Activated CD8-positive, alpha-beta memory T cell treated with anti-CD3 and anti-CD28 coated beads, Interleukin-2, amount 50 U/mL, for 1 hour (primary cell): Measurements from ENCODE around the gene UNC45A.
"Not testable (repeated sequence)": the region's sequence is repeated elsewhere in the genome, so short reads cannot be mapped to it uniquely, and the experiment has no call there.

Source experiments
- DNase-seq: peaks from one replicate; pipeline ENCODE4 v3.0.0-alpha.2; 2020; ENCODE audit errors: extremely low read depth

The UNC45A gene, protein sequence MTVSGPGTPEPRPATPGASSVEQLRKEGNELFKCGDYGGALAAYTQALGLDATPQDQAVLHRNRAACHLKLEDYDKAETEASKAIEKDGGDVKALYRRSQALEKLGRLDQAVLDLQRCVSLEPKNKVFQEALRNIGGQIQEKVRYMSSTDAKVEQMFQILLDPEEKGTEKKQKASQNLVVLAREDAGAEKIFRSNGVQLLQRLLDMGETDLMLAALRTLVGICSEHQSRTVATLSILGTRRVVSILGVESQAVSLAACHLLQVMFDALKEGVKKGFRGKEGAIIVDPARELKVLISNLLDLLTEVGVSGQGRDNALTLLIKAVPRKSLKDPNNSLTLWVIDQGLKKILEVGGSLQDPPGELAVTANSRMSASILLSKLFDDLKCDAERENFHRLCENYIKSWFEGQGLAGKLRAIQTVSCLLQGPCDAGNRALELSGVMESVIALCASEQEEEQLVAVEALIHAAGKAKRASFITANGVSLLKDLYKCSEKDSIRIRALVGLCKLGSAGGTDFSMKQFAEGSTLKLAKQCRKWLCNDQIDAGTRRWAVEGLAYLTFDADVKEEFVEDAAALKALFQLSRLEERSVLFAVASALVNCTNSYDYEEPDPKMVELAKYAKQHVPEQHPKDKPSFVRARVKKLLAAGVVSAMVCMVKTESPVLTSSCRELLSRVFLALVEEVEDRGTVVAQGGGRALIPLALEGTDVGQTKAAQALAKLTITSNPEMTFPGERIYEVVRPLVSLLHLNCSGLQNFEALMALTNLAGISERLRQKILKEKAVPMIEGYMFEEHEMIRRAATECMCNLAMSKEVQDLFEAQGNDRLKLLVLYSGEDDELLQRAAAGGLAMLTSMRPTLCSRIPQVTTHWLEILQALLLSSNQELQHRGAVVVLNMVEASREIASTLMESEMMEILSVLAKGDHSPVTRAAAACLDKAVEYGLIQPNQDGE

DNA sequence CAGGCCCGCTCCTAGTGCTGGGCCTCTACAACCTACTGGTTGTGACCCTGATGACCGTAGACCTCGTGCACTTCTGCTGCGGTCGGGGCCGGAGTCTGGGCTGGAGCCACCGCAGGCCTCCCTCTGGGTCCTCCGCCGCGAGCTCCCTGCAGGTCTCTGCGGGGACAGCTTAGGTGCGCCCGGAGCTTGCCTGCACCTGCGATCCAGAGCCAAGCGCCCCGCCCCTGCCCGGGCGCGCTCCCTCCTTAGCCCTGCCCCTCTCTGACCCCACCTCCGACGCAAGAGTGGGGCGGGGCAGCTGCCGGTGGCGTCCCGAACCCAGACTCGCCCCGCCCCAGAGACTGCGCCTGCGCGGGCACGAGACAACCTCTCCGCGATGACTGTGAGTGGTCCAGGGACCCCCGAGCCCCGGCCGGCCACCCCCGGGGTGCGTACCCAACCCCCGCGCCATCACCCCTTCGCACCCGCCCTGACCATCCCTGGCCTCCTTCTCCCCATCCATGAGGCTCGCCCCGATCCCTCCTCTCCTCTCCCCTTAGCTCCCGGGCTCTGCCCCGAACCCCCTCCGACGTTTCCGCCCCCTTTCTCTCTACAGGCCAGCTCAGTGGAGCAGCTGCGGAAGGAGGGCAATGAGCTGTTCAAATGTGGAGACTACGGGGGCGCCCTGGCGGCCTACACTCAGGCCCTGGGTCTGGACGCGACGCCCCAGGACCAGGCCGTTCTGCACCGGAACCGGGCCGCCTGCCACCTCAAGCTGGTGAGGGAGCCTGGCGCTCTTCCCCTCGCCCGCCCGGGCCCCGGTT lies at the start of gene UNC45A:
Gene UNC45A, plus strand, starts transcription at position 337 of the 803 bp plus-strand sequence. Its CDS starts 40 bp downstream, at position 377.
- DNase-seq = peak; percentile 88

DNA sequence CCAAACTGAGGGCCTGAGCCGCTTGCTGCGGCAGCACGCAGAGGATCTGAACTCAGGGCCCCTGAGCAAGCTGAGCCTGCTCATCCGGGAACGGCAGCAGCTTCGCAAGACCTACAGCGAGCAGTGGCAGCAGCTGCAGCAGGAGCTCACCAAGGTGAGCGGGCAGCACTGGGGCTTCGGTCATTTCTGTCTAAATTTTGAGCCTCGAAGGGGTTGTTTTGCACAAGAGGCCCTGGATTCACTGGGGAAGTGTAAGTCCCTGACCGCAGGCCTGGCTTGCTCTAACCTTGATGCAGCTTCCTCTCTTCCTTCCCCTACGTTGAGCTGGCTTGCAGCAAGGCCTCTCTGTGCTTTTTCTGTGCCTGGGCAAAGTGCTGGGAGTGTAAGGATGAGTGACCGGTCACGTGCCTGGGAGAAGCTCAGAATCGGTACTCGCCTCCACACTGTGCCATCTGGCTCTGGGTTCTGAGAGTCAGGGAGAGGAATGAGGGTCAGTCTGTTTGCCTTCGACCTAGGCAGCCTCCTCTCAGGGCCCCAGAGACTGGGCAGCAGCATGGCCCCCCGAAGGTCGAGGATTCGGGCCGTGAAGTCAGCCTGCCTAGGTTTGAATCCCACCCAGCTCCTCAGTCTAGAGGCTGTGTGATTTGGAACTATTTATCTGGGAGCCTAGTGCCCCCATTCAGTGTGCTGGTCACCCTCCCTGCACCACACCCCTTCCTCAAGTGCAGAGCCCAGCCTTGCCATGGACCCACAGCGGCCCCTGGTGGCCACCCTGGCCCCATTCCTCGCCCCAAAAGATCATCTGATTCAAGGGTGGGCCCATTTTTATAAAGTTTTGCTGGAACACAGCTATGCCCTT lies 49.4 kb upstream of the UNC45A start:
- DNase-seq = no peak

- DNase-seq = no peak
These were observed 48.8 kb upstream of the UNC45A start for GRCh38 chr15:90886291-90886614.

DNA sequence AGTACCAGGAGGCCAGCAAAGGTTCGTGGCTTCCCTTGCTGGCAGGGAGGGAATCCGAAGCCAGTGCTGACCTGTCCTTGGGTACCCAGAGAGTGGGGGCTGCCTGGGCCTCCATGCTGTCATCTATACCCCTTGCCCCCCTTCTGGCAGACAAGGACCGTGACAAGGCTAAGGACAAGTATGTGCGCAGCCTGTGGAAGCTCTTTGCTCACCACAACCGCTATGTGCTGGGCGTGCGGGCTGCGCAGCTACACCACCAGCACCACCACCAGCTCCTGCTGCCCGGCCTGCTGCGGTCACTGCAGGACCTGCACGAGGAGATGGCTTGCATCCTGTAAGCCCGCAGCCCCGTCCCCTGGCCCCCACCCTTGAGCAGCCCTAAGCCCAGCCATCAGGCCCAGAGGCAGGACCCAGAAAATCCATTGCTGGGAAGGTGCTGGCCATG lies 48.0 kb upstream of the UNC45A start:
- DNase-seq = no peak

DNA sequence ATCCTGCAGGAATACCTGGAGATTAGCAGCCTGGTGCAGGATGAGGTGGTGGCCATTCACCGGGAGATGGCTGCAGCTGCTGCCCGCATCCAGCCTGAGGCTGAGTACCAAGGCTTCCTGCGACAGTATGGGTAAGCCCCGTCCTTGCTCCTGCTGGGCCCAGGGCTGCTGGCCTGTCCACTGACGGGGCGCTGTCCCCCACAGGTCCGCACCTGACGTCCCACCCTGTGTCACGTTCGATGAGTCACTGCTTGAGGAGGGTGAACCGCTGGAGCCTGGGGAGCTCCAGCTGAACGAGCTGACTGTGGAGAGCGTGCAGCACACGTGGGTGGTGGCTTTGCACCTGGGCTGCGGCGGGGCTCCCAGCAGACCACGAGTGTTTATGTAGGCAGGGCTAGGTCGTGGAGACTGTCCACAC lies 45.8 kb upstream of the UNC45A start:
- DNase-seq = no peak

DNA sequence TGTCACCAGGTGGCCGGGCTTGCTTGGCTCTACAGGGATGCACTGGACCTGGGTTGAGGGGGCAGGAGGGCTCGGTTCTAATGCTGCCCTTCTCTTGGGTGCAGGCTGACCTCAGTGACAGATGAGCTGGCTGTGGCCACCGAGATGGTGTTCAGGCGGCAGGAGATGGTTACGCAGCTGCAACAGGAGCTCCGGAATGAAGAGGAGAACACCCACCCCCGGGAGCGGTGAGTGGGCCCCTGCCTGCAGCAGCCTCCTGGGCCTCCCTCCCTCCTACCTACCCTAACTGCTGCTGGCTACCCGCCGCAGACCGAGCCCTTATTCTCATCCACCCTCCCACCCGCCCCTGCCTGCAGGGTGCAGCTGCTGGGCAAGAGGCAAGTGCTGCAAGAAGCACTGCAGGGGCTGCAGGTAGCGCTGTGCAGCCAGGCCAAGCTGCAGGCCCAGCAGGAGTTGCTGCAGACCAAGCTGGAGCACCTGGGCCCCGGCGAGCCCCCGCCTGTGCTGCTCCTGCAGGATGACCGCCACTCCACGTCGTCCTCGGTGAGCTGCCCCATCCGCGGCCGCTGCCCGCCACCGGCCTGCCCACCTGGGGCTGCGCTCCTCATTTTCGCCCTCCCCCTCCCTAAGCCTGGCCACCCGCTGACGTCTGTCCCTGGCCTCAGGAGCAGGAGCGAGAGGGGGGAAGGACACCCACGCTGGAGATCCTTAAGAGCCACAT lies 45.2 kb upstream of the UNC45A start:
- DNase-seq = no peak

GRCh38 chr15:90890839-90891238 lies 44.2 kb upstream of the UNC45A start:
- DNase-seq = no peak

- DNase-seq = no peak
These were observed 43.6 kb upstream of the UNC45A start for GRCh38 chr15:90891346-90891949.

- DNase-seq = no peak
These were observed 43.1 kb upstream of the UNC45A start for GRCh38 chr15:90892023-90892422.

DNA sequence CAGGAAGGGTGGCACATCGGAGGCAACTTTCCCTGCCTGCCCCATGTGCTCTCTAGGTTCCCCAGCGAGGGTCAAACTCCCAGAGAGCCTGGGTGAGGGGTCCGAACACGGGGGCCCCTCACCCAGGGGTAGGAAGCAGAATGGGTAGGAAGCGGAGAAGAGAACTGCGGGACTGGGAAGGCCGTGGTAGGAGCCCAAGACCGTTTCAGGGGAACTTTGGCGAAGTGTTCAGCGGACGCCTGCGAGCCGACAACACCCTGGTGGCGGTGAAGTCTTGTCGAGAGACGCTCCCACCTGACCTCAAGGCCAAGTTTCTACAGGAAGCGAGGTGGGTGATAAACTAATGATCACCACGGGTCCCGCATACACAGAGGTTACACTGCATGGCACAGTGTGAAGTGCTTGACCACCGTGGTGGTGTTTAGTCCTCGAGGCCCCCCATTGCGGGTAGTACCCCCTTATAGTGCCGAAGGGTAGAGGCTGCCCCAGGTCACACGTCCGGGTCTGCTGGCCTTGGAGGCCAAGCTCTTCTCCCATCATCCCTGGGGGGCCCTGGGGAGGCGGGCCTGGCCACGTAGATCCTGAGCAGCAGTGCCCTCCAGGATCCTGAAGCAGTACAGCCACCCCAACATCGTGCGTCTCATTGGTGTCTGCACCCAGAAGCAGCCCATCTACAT lies 42.4 kb upstream of the UNC45A start:
- DNase-seq = no peak

- DNase-seq = no peak
These were observed 41.7 kb upstream of the UNC45A start for GRCh38 chr15:90893175-90894090.

DNA sequence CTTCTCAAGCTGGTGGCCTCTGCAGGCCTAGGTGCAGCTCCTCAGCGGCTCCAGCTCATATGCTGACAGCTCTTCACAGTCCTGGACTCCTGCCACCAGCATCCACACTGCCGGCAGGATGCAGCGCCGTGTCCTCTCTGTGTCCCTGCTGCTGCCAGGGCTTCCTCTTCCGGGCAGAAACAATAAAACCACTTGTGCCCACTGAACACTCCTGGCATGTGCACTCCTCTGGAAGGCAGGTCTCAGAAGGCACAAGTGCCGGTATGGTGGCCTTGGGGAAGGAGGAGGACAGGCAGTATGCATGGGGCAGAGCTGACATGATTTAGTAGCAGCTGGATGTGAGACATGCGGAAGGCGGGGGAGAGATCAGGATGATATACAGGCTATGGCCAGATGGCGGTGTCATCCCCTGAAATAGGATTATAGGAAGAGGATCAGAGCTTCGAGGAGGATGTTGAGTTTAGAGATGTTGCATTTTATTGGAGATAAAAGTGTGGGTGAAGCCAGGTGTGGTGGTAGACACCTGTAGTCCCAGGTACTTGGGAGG lies 39.4 kb upstream of the UNC45A start:
- DNase-seq = no peak

DNA sequence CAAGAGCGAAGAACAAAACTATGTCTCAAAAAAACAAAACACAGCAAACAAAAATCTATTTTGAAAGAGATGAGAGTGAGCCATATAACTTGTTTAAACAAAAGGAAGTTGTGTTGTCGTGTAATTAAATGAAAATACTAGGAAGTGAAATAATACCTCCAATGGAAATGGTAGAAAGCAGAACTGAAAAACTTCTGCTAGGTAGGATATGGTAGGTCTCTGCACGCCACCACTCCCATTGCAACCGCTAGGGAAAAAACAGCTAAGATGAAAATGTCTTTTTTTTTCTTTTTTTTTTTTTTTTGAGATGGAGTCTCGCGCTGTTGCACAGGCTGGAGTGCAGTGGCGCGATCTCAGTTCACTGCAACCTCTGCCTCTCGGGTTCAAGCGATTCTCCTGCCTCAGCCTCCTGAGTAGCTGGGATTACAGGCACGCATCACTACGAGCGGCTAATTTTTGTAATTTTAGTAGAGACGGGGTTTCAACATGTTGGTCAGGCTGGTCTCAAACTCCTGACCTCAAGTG lies 37.9 kb upstream of the UNC45A start:
- not testable (repeated sequence) for DNase-seq

- DNase-seq = no peak
These were observed 33.7 kb upstream of the UNC45A start for GRCh38 chr15:90901175-90902039.

DNA sequence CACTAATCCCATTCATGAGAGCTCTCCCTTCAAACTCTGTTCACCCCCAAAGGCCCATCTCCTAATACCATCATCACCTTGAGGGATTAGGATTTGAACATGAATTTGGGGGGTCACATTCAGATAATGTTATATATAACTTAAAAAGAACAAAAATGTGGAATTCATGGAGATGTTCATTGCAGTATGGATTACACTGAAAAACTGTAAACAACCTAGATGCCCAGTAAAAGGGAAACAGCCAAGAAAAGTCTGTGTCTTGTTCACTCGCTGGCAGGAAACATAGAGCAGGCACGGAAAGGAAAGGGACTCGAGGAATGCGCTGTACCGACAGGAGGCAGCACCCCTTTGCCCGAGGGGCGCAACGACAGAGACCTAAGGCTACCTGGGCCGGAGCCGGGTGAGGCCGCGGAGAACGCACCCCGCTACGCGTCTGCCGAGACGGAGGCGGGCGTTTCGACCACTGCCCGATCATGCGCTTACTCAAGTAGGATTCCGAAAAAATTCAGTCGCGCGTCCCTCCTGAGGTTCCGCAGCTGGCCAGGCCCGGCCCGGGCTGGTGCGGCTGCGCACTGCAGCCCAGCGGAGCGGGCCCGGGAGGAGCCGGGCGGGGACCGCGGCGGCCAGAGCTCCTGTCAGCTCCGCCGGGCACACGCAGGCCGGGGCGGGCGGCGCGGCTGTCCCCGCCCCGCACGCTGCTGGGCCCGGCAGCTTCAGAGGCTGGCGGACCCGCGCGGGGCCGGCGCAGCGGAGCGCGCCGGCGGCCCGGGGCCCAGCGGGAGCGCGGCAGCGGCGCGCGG lies 32.8 kb upstream of the UNC45A start:
- no peak for DNase-seq
